ENCODE data around the gene CYP2C19. TPM values are rescaled to one million over a fixed set of nuclear protein-coding genes. Genes with fewer than 3 reads are reported as not detected.

Gene CYP2C19
- polyA plus RNA-seq, 1 donor (not counting 4 experiments of a cell fraction or from before 2014, with no cell fraction given), result not detected

DNA sequence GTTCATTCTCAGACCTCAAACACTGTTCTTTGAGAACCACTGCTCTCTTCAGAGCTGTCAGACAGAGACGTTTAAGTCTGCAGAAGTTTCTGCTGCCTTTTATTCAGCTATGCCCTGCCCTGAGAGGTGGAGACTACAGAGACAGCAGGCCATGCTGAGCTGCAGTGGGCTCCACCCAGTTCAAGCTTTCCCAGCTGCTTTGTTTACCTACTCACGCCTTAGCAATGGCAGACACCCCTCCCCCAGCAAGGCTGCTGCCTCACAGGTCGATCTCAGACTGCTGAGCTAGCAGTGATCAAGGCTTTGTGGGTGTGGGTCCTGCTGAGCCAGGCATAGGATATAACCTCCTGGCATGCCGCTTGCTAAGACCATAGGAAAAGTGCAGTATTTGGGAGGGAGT, 95.5 kb downstream of the CYP2C19 start:
- TF ChIP-seq CTCF (optimal IDR thresholded peaks at IDR 0.05 in 1 of 3, IDR thresholded peaks at IDR 0.05 in 1 of 3, conservative IDR thresholded peaks at IDR 0.05 in 1 of 3; ENCODE audit: extremely low read depth in 1 of 3, insufficient read depth in 2 of 3, low read length in 3 of 3) (no peak), EZH2 (IDR thresholded peaks at IDR 0.05; ENCODE audit: low read length) (no peak)
- Histone ChIP-seq H3K4me2 (ENCODE audit: control insufficient read depth, extremely low read depth, insufficient read depth, low read depth, low read length) (no peak overlapping the region), H3K4me1 (ENCODE audit: control insufficient read depth, extremely low read depth, insufficient read depth, low read length) (no peaks in the 10 kb centered on the region), H3K79me2 (ENCODE audit: control insufficient read depth, insufficient read depth, low read length) (no peaks in the 10 kb centered on the region), H3K9me1 (ENCODE audit: control insufficient read depth, extremely low read depth, insufficient read depth, low read length) (no peaks in the 10 kb centered on the region), H4K20me1 (ENCODE audit: control insufficient read depth, extremely low read depth, insufficient read depth, low read length) (no peaks in the 10 kb centered on the region), H3K4me3 (ENCODE audit: control insufficient read depth in 2 of 3, extremely low read depth in 1 of 3, insufficient read depth in 2 of 3, low read depth in 1 of 3, low read length in 3 of 3) (no peak overlapping the region), H3K27ac (ENCODE audit: control insufficient read depth, insufficient read depth, low read length) (no peak overlapping the region), H2AFZ (ENCODE audit: control insufficient read depth, low read length) (no peak overlapping the region), H3K36me3 (ENCODE audit: control insufficient read depth in 2 of 2, extremely low read depth in 1 of 2, insufficient read depth in 2 of 2, low read length in 2 of 2) (no peaks in the 10 kb centered on the region), H3K9me3 (ENCODE audit: control insufficient read depth, low read depth, low read length) (no peaks in the 10 kb centered on the region), H3K9ac (ENCODE audit: control insufficient read depth, extremely low read depth, insufficient read depth, low read length) (no peak overlapping the region), H3K27me3 (ENCODE audit: control insufficient read depth, extremely low read depth, insufficient read depth, low read length) (no peaks in the 10 kb centered on the region)
- dilution Hi-C loops (cut with MboI; ENCODE audit: extremely low pct_ligation_motif_present, low sequenced_read_pairs), result no loop called here
- DNase-seq (ENCODE audit: low read depth, low spot score) (no peak), FAIRE-seq (no peak)

- FAIRE-seq (no peak), DNase-seq (ENCODE audit: low read depth, low spot score) (no peak)
- no peaks in the 10 kb centered on the region for H3K27me3 ChIP-seq (ENCODE audit: control insufficient read depth, extremely low read depth, insufficient read depth, low read length)
- no peaks in the 10 kb centered on the region for H3K9me3 ChIP-seq (ENCODE audit: control insufficient read depth, low read depth, low read length)
- H3K4me2 ChIP-seq (ENCODE audit: control insufficient read depth, extremely low read depth, insufficient read depth, low read depth, low read length), result no peak overlapping the region
- TF ChIP-seq EZH2 (IDR thresholded peaks at IDR 0.05; ENCODE audit: low read length), result no peak
- no peak for TF ChIP-seq CTCF (optimal IDR thresholded peaks at IDR 0.05 in 1 of 3, IDR thresholded peaks at IDR 0.05 in 1 of 3, conservative IDR thresholded peaks at IDR 0.05 in 1 of 3; ENCODE audit: extremely low read depth in 1 of 3, insufficient read depth in 2 of 3, low read length in 3 of 3)
- H3K4me1 ChIP-seq (ENCODE audit: control insufficient read depth, extremely low read depth, insufficient read depth, low read length), result no peaks in the 10 kb centered on the region
- H2AFZ ChIP-seq (ENCODE audit: control insufficient read depth, low read length), result no peak overlapping the region
- dilution Hi-C loops (cut with MboI; ENCODE audit: extremely low pct_ligation_motif_present, low sequenced_read_pairs), result no loop called here
- no peaks in the 10 kb centered on the region for H3K79me2 ChIP-seq (ENCODE audit: control insufficient read depth, insufficient read depth, low read length)
- H3K9ac ChIP-seq (ENCODE audit: control insufficient read depth, extremely low read depth, insufficient read depth, low read length), result no peak overlapping the region
- no peaks in the 10 kb centered on the region for H4K20me1 ChIP-seq (ENCODE audit: control insufficient read depth, extremely low read depth, insufficient read depth, low read length)
- no peak overlapping the region for H3K27ac ChIP-seq (ENCODE audit: control insufficient read depth, insufficient read depth, low read length)
- no peaks in the 10 kb centered on the region for H3K36me3 ChIP-seq (ENCODE audit: control insufficient read depth in 2 of 2, extremely low read depth in 1 of 2, insufficient read depth in 2 of 2, low read length in 2 of 2)
- H3K9me1 ChIP-seq (ENCODE audit: control insufficient read depth, extremely low read depth, insufficient read depth, low read length), result no peaks in the 10 kb centered on the region
- H3K4me3 ChIP-seq (ENCODE audit: control insufficient read depth in 2 of 3, extremely low read depth in 1 of 3, insufficient read depth in 2 of 3, low read depth in 1 of 3, low read length in 3 of 3), result no peak overlapping the region
Observed at GRCh38 chr10:94859086-94859485, 96.6 kb downstream of the CYP2C19 start.

Measured in keratinocyte (primary cell).